SK-N-SH treated with all-trans-retinoic acid at 6 μM for 48 hours (cell line): ENCODE measurements around the gene PRX.

ENCODE experiments used
- BACH2 ChIP-seq: fragments of 250-450 bp; sonication (Bioruptor Pico); IDR thresholded peaks from 2 replicates; pipeline ENCODE4 v1.9.0; 2021; ENCODE audit warnings: mild to moderate bottlenecking, borderline replicate concordance
- CREB5 ChIP-seq: fragments of 250-450 bp; sonication (Bioruptor Pico); IDR thresholded peaks from 2 replicates; pipeline ENCODE4 v1.5.1; 2020; ENCODE audit warnings: low read depth, mild to moderate bottlenecking, moderate library complexity
- ESRRG ChIP-seq: fragments of 250-450 bp; sonication (Bioruptor Pico); IDR thresholded peaks from 2 replicates; pipeline ENCODE4 v1.6.1; 2021; ENCODE audit warnings: mild to moderate bottlenecking
- OSR1 ChIP-seq: fragments of 250-450 bp; sonication (Bioruptor Pico); IDR thresholded peaks from 2 replicates; pipeline ENCODE4 v1.8.0; 2022; ENCODE audit warnings: moderate library complexity, mild to moderate bottlenecking, inconsistent platforms
- PATZ1 ChIP-seq: fragments of 250-450 bp; sonication (Bioruptor Pico); IDR thresholded peaks from 2 replicates; pipeline ENCODE4 v1.8.0; 2020; ENCODE audit warnings: mild to moderate bottlenecking, moderate library complexity, borderline replicate concordance
- POU6F1 ChIP-seq: fragments of 250-450 bp; sonication (Bioruptor Pico); IDR thresholded peaks from 2 replicates; pipeline ENCODE4 v1.8.0; 2021; ENCODE audit warnings: low read depth, mild to moderate bottlenecking, moderate library complexity, borderline replicate concordance
- SNAI2 ChIP-seq: fragments of 250-450 bp; sonication (Bioruptor Pico); IDR thresholded peaks from 2 replicates; pipeline ENCODE4 v1.5.0; 2020; ENCODE audit warnings: mild to moderate bottlenecking, moderate library complexity
- TSHZ2 ChIP-seq: fragments of 250-450 bp; sonication (Bioruptor Pico); IDR thresholded peaks from 2 replicates; pipeline ENCODE4 v1.5.0; 2020; ENCODE audit warnings: mild to moderate bottlenecking, moderate library complexity
- ZC3H10 ChIP-seq: fragments of 250-450 bp; sonication (Bioruptor Pico); IDR thresholded peaks from 2 replicates; pipeline ENCODE4 v1.5.1; 2021; ENCODE audit warnings: mild to moderate bottlenecking, moderate library complexity
- ZFP30 ChIP-seq: fragments of 450-650 bp; formaldehyde crosslinking; IDR thresholded peaks from 2 replicates; pipeline ENCODE4 v1.5.0; 2022; ENCODE audit warnings: mild to moderate bottlenecking, moderate library complexity
- ZNF8 ChIP-seq: fragments of 450-650 bp; formaldehyde crosslinking; IDR thresholded peaks from 2 replicates; pipeline ENCODE4 v1.5.0; 2020; ENCODE audit warnings: mild to moderate bottlenecking, moderate library complexity

GRCh38 chr19:40414542-40415535 is 1.7 kb upstream of the PRX start:
- TF ChIP-seq PATZ1 (CRISPR knock-in tag), result no peak
- no peak for TF ChIP-seq ZNF8 (CRISPR knock-in tag)
- TF ChIP-seq POU6F1 (CRISPR knock-in tag), result no peak
- no peak for TF ChIP-seq TSHZ2
- no peak for TF ChIP-seq OSR1 (CRISPR knock-in tag)
- TF ChIP-seq CREB5 (CRISPR knock-in tag), result no peak
- TF ChIP-seq BACH2 (CRISPR knock-in tag), result no peak
- TF ChIP-seq ESRRG, result no peak
- no peak for TF ChIP-seq SNAI2 (CRISPR knock-in tag)
- no peak for TF ChIP-seq ZFP30 (CRISPR knock-in tag)
- no peak for TF ChIP-seq ZC3H10
